GM12878 (cell line): Measurements from ENCODE around the gene TAS2R46. TPM values are rescaled to one million over a fixed set of nuclear protein-coding genes. Genes with fewer than 3 reads are reported as not detected.

Experiments used
- ATAC-seq: fragments of 200-7000 bp; cut with Tn5 transposase; 3 replicates; pipeline ENCODE4 v1.9.1; 2020; ENCODE audit warnings: mild to moderate bottlenecking, moderate library complexity
- BruUV-seq: library from RNA; stranded (reverse); fragments of 400-500 nt; replicated peaks from 2 replicates; lab custom pipeline; 2021; lab: Mats Ljungman, UMichigan
- CTCF ChIA-PET: fragments of 300-600 bp; sonication (Branson Sonifier 250); formaldehyde crosslinking; extraction: SDS; loops from one replicate; lab custom pipeline; 2021; ENCODE audit warnings: inconsistent platforms; lab: Yijun Ruan, JAX
- POLR2A ChIA-PET: fragments of 350-600 bp; formaldehyde crosslinking; extraction: SDS; loops from one replicate; lab custom pipeline; 2021; ENCODE audit warnings: inconsistent platforms; lab: Charles Lee
- RAD21 ChIA-PET: fragments of 300-600 bp; sonication (Branson Sonifier 250); formaldehyde crosslinking; loops from one replicate; lab custom pipeline; 2023; ENCODE audit warnings: antibody characterized with exemption; ENCODE audit not compliant: unreplicated experiment; lab: Charles Lee
- SMC1A ChIA-PET: fragments of 300-600 bp; sonication (Branson Sonifier 250); formaldehyde crosslinking; loops from one replicate; lab custom pipeline; 2023; ENCODE audit not compliant: unreplicated experiment, uncharacterized antibody; lab: Charles Lee
- DNase-seq: peaks from one replicate; pipeline ENCODE4 v3.0.0-alpha.2; 2011; ENCODE audit warnings: low read depth, low spot score
- FAIRE-seq: peaks from 3 replicates; lab custom pipeline; 2011; peaks lifted over from hg19 to GRCh38; lab: Jason Lieb, UNC
- H2AFZ ChIP-seq: 2 replicates; pipeline ENCODE4 v1.6.0; 2011; ENCODE audit warnings: low read depth, low read length, control low read depth; ENCODE audit not compliant: control insufficient read depth
- H3K27ac ChIP-seq: 2 replicates; pipeline ENCODE4 v1.5.1; 2011; ENCODE audit warnings: control low read depth; ENCODE audit not compliant: control insufficient read depth, insufficient read depth
- H3K27me3 ChIP-seq, 2 experiments: replicated peaks in 1 of 2; 2 replicates each; pipeline versions ENCODE4 v1.6.0 to v1.6.1; 2011; ENCODE audit warnings: low read length in 1 of 2; ENCODE audit not compliant: control insufficient read depth in 2 of 2, insufficient read depth in 2 of 2
- H3K36me3 ChIP-seq, 2 experiments: 2 replicates each; pipeline ENCODE4 v1.5.1; 2011; ENCODE audit warnings: low read length in 1 of 2; ENCODE audit not compliant: control insufficient read depth in 2 of 2, insufficient read depth in 2 of 2
- H3K4me1 ChIP-seq: 2 replicates; pipeline ENCODE4 v1.6.1; 2011; ENCODE audit warnings: mild to moderate bottlenecking, low read length, moderate library complexity, mixed read lengths; ENCODE audit not compliant: control insufficient read depth, insufficient read depth
- H3K4me2 ChIP-seq: 2 replicates; pipeline ENCODE4 v1.6.0; 2011; ENCODE audit warnings: control low read depth; ENCODE audit not compliant: control insufficient read depth, insufficient read depth
- H3K4me3 ChIP-seq: fragments of 200-600 bp; sonication (generic); 2 replicates; pipeline ENCODE4 v1.5.1; 2016
- H3K79me2 ChIP-seq: 2 replicates; pipeline ENCODE4 v1.6.0; 2011; ENCODE audit warnings: low read length; ENCODE audit not compliant: control insufficient read depth, insufficient read depth
- H3K9ac ChIP-seq: 2 replicates; pipeline ENCODE4 v1.8.0; 2011; ENCODE audit warnings: low read length, control low read depth, mixed read lengths; ENCODE audit not compliant: control insufficient read depth, insufficient read depth
- H3K9me3 ChIP-seq: replicated peaks from 3 replicates; pipeline ENCODE4 v1.5.1; 2011; ENCODE audit warnings: mild to moderate bottlenecking, low read length; ENCODE audit not compliant: control insufficient read depth, insufficient read depth
- H4K20me1 ChIP-seq: 2 replicates; pipeline ENCODE4 v1.6.0; 2011; ENCODE audit not compliant: control insufficient read depth, insufficient read depth
- E2F4 ChIP-seq: IDR thresholded peaks from 2 replicates; pipeline ENCODE4 v1.6.1; 2012; ENCODE audit warnings: low read depth, low read length, improper control_type of control experiment
- E2F8 ChIP-seq: fragments of 450-650 bp; IDR thresholded peaks from 2 replicates; pipeline ENCODE4 v1.6.1; 2018; ENCODE audit warnings: mild to moderate bottlenecking, low read depth, moderate library complexity; ENCODE audit not compliant: partially characterized antibody
- ESRRA ChIP-seq: IDR thresholded peaks from 2 replicates; pipeline ENCODE4 v1.6.1; 2012; ENCODE audit warnings: mild to moderate bottlenecking, low read length, improper control_type of control experiment
- GABPA ChIP-seq: IDR thresholded peaks from 2 replicates; pipeline ENCODE4 v1.6.1; 2014; ENCODE audit warnings: antibody characterized with exemption, low read depth, mild to moderate bottlenecking, inconsistent platforms
- POLR2A ChIP-seq: IDR thresholded peaks from 2 replicates; pipeline ENCODE4 v1.6.1; 2011; ENCODE audit warnings: low read depth, mild to moderate bottlenecking, low read length
- RAD51 ChIP-seq: fragments of 450-650 bp; IDR thresholded peaks from 2 replicates; pipeline ENCODE4 v1.6.1; 2016; ENCODE audit warnings: moderate library complexity, mild to moderate bottlenecking, inconsistent platforms
- SMARCA5 ChIP-seq: fragments of 450-650 bp; IDR thresholded peaks from 2 replicates; pipeline ENCODE4 v1.6.1; 2017; ENCODE audit warnings: mild to moderate bottlenecking
- SMC3 ChIP-seq: IDR thresholded peaks from 2 replicates; pipeline ENCODE4 v1.6.1; 2011; ENCODE audit warnings: low read length, improper control_type of control experiment, borderline replicate concordance
- SREBF2 ChIP-seq: IDR thresholded peaks from 2 replicates; pipeline ENCODE4 v1.6.1; 2012; ENCODE audit warnings: mild to moderate bottlenecking, low read length
- ZBTB11 ChIP-seq: fragments of 450-650 bp; formaldehyde crosslinking; IDR thresholded peaks from 2 replicates; pipeline ENCODE4 v1.5.0; 2022; ENCODE audit warnings: mild to moderate bottlenecking, missing genetic modification characterization
- ZNF384 ChIP-seq: IDR thresholded peaks from 2 replicates; pipeline ENCODE4 v1.6.1; 2012; ENCODE audit warnings: low read depth, mild to moderate bottlenecking, low read length, improper control_type of control experiment, borderline replicate concordance
- ZNF687 ChIP-seq: fragments of 450-650 bp; IDR thresholded peaks from 2 replicates; pipeline ENCODE4 v1.6.1; 2017; ENCODE audit warnings: mild to moderate bottlenecking, moderate library complexity
- WGBS: methylation state at CpG from one replicate; pipeline ENCODE4 v1.1.6; 2016; ENCODE audit warnings: low lambda C conversion rate; ENCODE audit not compliant: insufficient replicate concordance, insufficient coverage; ENCODE audit errors: missing lambda C conversion rate; 5-methylcytosine and 5-hydroxymethylcytosine counted together
- in situ Hi-C: fragments of 300-500 bp; cut with MboI; formaldehyde crosslinking; loops from 9 replicates; pipeline ENCODE4 v1.14.3; 2018; ENCODE audit warnings: mixed read lengths
- intact Hi-C: fragments of 100-400 bp; cut with micrococcal nuclease; formaldehyde crosslinking; loops from one replicate; pipeline ENCODE4 v1.14.2; 2022; ENCODE audit not compliant: unreplicated experiment
- polyA plus RNA-seq, 11 experiments: library from polyadenylated mRNA; depleted of rRNA in 4 of 11; unstranded in 6 of 11; stranded (reverse) in 5 of 11; fragments of >200 nt; fragmentation: Nextera tagmentation in 4 of 11; fragmentation: Illumina TruSeq in 1 of 11; extraction: Ambion mirVana in 4 of 11; extraction: Trizol in 1 of 11; gene quantifications; 1 replicate in 1 of 11; 2 replicates in 10 of 11; pipeline versions ENCODE4 v1.2.1 to v1.2.3, GENCODE V29; 2011 to 2016; ENCODE audit warnings: inconsistent platforms in 2 of 11, missing spikeins in 2 of 11, low read depth in 1 of 11
- total RNA-seq, 4 experiments: library from RNA; depleted of rRNA in 3 of 4; stranded (reverse); fragments of >200 nt in 3 of 4; fragmentation: Illumina TruSeq in 1 of 4; extraction: Trizol in 1 of 4; gene quantifications; 2 replicates each; pipeline versions ENCODE4 v1.2.1 to v1.2.3, GENCODE V29; 2013 to 2021

TAS2R46 gene
- total and polyA plus RNA-seq, 10 of the 15 experiments (the other 5 are each of a cell fraction or from before 2014, with no cell fraction given) = 0.07 to 3.8 (median 0.55) TPM; not detected in 2

GRCh38 chr12:11107719-11108118 is 45.6 kb upstream of the TAS2R46 start (continued):
- TF ChIP-seq E2F4 (no peak), ZNF384 (no peak), SREBF2 (no peak), ESRRA (no peak), GABPA (no peak), ZNF687 (no peak)

GRCh38 chr12:11106288-11106687 is 44.2 kb upstream of the TAS2R46 start:
- H3K27me3 ChIP-seq = no peaks in the 10 kb centered on the region
- H3K4me2 ChIP-seq = no peak overlapping the region
- no peak overlapping the region for H3K4me3 ChIP-seq
- POLR2A ChIA-PET = no interaction called here
- peaks cover 6% of the 10 kb centered on the region for H3K9me3 ChIP-seq
- no peak overlapping the region for H3K27ac ChIP-seq
- whole genome bisulfite sequencing = 96% methylated on average over 2 of the region's 2 CpGs
- no TSS peak for BruUV-seq
- peaks cover under 1% of the 10 kb centered on the region for H3K79me2 ChIP-seq
- DNase-seq = no peak
- H3K9ac ChIP-seq = no peak overlapping the region
- no peaks in the 10 kb centered on the region for H4K20me1 ChIP-seq
- SMC1A ChIA-PET = no interaction called here
- CTCF ChIA-PET = no interaction called here
- RAD21 ChIA-PET = no interaction called here
- peaks cover 0 to 2% of the 10 kb centered on the region in 2 experiments; a peak in 2 of 4 replicates for H3K36me3 ChIP-seq
- intact Hi-C loops (no loop called here), in situ Hi-C loops (no loop called here)
- FAIRE-seq = no peak
- H3K4me1 ChIP-seq = no peaks in the 10 kb centered on the region
- TF ChIP-seq E2F8 (no peak), RAD51 (no peak), SMARCA5 (no peak), ZBTB11 (CRISPR knock-in tag) (no peak), SMC3 (no peak), POLR2A (no peak), ESRRA (no peak), ZNF384 (no peak)
- no peak for ATAC-seq
- H2AFZ ChIP-seq = no peak overlapping the region
